HG03342 (cell line): ENCODE data around the gene PLEKHD1.
A peak's percentile ranks its signal among the peaks of the same experiment; 100 is the strongest.
"Not testable (repeated sequence)": the region's sequence is repeated elsewhere in the genome, so short reads cannot be mapped to it uniquely, and the experiment has no call there.

Experiments
- ATAC-seq: cut with Tn5 transposase; IDR thresholded peaks from one replicate; pipeline ENCODE4 v1.9.1; 2021; ENCODE audit warnings: mild to moderate bottlenecking, moderate library complexity; ENCODE audit not compliant: unreplicated experiment

The PLEKHD1 gene

DNA sequence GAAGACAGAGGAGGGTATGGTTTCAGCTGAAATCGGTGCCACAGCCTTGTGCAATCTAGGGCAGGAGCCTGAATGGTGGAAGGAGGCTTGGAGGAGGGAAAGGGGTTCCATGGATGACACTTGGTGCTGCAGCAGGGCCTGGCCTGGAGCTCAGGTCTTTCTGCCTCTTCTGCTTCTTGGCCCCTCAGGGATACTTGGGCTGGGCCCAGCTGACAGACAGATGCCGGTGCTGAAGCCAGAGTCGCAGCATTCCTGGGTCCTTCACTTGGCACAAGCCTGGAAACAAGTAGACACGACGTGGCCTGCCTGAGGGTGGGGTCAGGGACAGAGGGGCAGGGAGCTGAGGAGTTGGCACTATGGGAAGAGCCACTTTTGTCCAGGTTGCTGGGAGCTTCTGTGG lies 4.4 kb upstream of the PLEKHD1 start:
- no peak for ATAC-seq

DNA sequence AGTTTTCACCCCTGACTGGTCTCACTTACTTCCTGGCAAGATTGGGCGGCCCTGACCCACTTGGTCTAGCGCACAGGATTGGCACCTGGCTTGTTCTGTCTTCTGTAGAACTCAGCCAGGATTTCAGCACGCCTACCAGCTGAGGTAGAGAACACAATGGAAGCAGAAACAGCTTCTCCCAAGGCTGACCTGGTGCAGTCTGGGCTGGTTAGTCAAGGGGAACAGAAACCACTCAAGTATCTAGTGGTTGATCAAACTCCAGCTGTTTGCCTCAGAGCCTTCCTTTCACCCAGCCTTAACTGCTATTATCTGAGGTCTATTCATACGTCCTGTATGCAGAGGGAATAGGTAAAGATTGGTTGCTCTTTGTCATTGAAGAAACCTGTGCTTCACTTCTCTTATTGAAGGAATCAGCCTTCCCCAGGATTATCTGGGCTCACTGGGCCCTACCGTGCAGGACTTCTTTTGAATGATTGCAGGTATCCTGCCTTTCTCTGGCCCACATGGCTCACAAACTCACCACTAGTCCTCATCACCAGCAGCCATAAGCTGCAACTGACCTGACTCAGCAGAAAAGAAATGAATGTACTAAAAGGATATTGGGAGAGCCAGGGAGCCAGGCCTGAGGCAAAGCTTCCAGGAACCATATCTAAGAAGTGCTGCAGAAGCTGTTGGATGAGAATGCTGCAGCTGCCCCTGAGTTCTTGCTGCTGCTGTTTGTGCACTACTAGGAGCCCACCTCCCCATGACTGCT lies 2.5 kb upstream of the PLEKHD1 start:
- ATAC-seq = peak; percentile 90

DNA sequence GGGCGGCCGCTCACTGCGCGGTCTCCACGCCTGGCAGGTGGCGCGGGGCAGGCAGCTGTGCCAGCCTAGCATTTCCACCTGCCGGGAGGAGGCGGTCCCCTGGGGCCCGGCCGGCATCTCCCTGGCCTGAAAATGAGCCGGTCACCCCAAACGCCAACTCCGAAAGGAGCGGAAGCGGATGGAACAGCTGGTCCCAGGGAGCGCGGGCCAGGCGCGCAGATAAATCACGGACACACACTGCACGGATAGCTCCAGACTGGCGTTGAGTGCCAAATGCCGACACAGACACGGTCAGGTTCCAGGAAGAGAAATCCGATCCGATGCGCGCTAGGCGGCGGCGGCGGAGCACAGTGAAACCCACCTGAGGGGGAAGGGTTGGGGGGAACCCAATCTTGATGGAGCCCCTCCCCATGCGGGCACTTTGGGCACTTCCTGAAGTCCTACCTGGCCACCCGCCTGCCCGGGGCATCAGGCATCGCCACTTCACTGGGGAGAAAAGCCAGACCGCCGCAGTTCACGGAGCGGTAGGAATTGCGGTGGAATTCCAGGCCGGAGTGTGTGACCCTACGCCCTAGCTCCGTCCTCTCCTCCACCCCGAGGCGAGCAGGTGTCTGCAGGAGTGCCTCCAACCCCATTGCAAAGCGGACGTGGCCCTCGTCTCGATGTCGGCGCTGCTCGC lies 624 bp upstream of the PLEKHD1 start:
- ATAC-seq = no peak

GRCh38 chr14:69485315-69485660 lies 760 bp downstream of the PLEKHD1 start:
- ATAC-seq = no peak

- ATAC-seq = no peak
These were observed 1.2 kb downstream of the PLEKHD1 start for GRCh38 chr14:69485701-69486100.

- no peak for ATAC-seq
These were observed 2.7 kb downstream of the PLEKHD1 start for GRCh38 chr14:69487226-69487625.

GRCh38 chr14:69487771-69488170 lies 3.2 kb downstream of the PLEKHD1 start:
- ATAC-seq = no peak

GRCh38 chr14:69489495-69489894 lies 5.0 kb downstream of the PLEKHD1 start:
- no peak for ATAC-seq

DNA sequence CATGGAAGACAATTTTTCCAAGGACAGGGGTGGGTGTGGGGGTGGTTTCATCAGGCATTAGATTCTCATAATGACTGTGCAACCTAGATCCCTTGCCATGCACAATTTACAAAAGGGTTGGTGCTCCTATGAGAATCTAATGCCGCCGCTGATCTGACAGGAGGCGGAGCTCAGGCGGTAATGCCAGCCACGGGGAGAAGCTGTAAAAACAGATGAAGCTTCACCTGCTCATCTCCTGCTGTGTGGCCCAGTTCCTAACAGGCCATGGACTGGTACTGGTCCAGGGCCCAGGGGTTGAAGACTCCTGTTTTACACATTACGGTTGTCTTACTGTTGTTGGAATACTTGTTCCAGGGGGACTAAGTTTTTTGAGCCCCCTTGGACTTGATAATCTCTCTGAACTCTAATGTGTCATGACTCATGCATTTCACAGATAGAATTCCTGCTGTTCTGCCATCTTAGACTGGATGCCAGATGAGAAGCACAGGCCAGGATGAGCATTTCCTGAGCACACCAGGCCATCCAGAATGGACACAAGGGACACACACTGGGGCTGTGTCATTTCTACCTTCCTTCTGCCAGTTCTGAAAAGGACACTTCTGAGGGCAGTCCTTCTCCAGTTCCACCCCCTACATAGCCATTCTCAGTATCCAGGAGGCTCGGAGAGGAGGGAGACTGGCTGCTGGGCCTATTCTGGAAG lies 5.8 kb downstream of the PLEKHD1 start:
- ATAC-seq = no peak

DNA sequence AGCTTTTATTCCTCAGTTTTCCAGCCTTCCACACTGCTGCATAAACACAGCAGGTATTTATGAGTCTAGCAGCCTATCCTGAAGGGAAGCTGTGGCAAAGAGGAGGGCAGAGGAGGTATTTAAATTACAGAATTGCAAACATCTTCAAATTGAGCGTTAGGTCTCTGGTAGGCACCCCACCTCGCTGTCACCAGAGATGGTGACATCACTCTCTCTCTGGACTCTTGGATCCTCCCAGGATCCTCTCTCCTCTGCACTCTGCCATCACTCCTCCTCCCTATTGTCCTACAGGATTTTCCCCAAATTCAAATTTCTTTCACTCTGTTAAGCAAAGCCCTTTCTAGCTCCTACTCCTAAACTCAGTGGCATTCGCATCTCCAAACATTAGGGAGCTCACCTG lies 6.7 kb downstream of the PLEKHD1 start:
- ATAC-seq = no peak

DNA sequence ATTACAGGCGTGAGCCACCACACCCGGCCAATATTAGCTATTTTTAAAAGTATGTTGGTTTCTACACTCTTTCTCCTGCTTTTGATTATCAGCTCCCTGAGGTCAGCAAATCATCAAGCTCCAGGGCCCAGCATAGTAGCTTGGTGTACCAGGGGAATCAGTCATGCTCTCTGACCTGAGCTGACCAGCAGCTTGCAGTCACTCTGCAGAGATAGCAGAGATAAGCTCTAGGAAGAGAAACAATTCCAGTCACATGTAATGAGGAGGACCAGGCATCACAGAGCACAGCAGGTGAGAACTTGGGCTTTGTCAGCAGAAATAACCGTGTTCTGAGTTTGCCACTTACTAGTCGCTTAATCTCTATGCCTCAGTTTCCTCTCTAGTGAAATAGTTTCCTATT lies 8.5 kb downstream of the PLEKHD1 start:
- no peak for ATAC-seq

DNA sequence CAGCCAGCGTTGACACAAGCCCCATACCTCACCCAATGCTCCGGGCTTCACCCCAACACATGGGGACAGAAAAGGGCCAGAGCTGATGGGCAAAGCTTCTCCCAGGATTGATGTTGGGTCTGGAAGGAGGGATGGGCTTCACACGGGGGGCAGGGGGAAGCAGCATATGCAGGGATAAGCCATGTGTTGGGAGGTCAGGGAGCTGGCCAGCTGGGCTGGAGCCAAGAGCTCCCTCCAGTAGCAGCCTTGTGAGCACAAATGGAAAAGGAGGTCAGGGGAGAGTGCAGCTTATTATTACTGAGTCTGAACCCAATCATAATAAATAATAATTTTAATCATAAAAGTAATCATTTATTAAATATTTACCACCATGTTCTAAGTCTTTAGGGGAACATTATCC lies 9.3 kb downstream of the PLEKHD1 start:
- no peak for ATAC-seq

DNA sequence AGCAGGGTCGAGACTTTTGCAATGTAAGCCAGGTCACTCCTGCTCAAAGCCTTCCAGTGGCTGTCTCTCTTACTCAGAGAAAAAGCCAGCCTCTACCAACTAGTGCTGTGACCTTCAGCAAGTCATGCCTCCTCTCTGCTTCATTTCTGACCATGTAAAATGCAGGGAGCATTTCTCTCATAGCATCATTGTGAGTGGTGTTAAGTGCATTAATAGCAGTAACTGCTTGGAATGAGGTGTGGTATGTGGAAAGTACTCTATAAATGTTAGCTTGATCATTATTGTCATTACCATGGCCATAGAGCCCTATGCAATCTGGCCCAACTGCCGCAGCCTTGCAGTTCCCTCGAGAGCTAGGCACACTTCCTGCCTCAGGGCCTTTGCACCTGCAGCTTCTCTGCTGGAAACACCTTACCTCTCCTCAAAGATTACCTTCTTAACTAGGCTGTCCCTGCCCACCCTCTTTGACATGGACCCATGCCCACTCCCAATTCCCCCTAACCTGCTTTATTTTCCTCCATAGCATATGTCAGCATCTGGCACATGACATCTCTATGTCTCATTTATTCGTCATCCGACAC lies 10.9 kb downstream of the PLEKHD1 start:
- no peak for ATAC-seq

GRCh38 chr14:69497866-69498265 lies 13.3 kb downstream of the PLEKHD1 start:
- not testable (repeated sequence) for ATAC-seq

GRCh38 chr14:69498286-69498685 lies 13.8 kb downstream of the PLEKHD1 start:
- not testable (repeated sequence) for ATAC-seq

GRCh38 chr14:69499436-69499835 lies 14.9 kb downstream of the PLEKHD1 start:
- no peak for ATAC-seq

DNA sequence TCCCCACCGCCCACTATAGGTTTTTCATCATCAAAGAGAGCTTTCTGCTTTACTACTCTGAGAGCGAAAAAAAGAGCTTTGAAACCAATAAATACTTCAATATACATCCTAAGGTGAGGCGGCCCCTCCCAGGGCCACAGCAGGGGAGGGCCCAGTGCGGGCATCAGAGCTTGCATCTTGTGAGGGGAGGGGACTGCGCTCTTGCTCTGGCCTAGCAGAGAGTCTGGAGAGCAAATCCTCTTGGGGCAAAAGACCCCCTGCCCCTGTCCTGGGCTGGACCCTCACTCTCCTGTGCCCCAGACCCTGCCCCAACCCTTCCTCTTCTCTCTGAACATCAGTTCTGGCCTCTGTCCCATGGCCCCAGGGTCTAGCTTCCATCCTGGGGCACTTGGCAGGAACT lies 15.6 kb downstream of the PLEKHD1 start:
- ATAC-seq = no peak

DNA sequence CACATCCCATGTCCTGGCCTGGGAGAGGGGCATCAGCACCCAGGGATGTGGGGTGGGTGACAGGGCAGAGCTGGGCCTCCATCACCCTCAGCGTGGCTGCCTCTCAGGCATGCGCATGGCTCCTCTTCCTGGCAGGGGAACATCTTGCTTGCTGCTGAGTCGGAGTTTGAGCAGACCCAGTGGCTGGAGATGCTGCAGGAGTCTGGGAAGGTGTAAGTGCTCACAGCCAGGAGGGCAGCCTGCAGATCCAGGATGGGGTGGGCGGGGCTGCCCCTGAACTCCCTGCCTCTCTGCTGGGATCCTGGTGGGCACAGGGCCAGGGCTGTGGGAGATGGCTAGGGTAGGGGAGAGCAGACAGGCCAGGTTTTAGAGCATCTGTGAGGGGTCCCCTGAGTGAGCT lies 16.2 kb downstream of the PLEKHD1 start:
- no peak for ATAC-seq

DNA sequence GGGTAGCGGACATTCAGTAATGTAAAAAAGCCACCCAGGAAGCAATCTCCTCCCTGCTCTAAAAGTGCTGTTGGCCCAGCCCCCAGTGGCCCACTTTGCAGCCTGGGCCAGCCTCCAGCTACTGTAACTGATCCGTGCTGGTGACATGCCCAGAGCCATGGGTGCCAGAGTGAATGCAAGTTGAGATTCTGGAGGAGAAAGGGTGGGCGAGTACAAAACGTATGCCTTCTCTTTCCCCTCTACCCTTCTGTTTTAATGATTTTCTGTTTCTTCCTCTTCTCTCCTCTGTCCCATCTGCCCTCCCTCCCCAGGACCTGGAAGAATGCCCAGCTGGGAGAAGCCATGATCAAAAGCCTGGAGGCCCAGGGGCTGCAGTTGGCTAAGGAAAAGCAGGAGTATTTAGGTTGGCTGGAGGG lies 16.9 kb downstream of the PLEKHD1 start:
- ATAC-seq = no peak

- no peak for ATAC-seq
These were observed 20.2 kb downstream of the PLEKHD1 start for GRCh38 chr14:69504775-69505174.

DNA sequence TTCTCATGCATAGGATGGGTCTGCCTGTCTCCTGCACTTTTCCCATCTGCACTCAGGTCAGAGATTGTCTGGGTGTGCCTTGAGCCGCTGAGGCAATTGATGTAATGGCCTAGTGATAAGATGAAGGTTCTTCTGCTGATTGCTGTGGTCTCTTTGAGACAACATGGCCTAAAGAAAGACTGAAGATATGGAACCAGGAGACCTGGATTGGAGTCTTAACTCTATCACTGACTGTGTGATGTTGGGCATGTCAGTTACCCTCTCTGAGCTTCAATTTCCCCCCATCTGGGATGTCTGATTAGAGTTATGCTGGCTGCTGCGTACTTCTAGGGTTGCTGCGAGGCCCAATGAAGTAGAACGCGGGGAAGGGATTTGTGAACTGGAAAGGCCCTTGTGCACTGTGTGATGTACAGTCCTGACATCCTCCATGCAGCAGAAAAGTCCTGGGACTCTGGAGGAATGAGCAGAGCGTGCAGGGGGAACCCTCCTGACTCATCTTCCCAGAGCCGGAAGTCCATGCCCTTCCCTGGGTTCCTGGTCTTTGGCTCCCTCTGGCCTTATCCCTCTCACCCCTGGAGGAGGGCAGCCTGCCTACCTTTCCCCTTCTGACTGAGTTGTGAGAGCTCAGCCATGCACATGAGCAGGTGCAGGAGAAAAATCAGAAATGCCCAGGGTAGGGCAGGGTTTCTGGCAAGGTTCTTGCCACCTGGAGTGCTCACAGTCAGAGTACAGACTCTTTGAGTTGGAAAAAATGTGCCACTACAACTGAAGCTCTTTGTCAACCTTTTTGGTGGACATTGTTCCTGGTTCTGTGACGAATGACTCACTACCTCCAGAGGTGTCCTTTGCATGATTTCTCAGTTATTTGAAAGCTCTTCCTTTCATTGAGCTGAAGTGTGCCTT lies 21.1 kb downstream of the PLEKHD1 start:
- no peak for ATAC-seq
